CD4-positive, alpha-beta memory T cell (primary cell): Measurements from ENCODE around the gene TP53BP2. TPM values are rescaled to one million over a fixed set of nuclear protein-coding genes. Genes with fewer than 3 reads are reported as not detected.

Source experiments
- CTCF ChIA-PET: fragments of 350-600 bp; sonication (Branson Sonifier 250); formaldehyde crosslinking; loops from one replicate; lab custom pipeline; 2021; ENCODE audit warnings: inconsistent platforms; ENCODE audit not compliant: partially characterized antibody; lab: Charles Lee
- POLR2A ChIA-PET: fragments of 350-600 bp; sonication (Branson Sonifier 250); formaldehyde crosslinking; loops from one replicate; lab custom pipeline; 2021; ENCODE audit not compliant: partially characterized antibody; lab: Charles Lee
- DNase-seq, 5 donors: peaks; one replicate each; pipeline versions ENCODE4 v3.0.0 to v3.0.0-alpha.2; 2020 to 2022; ENCODE audit warnings: mixed read lengths in 1 of 5
- H3K27ac ChIP-seq: one replicate; pipeline ENCODE4 v1.7.0; 2013; ENCODE audit warnings: low read depth, low read length
- H3K27me3 ChIP-seq: 2 replicates; pipeline ENCODE4 v1.7.0; 2013; ENCODE audit warnings: mild to moderate bottlenecking, low read length, moderate library complexity; ENCODE audit not compliant: insufficient read depth
- H3K36me3 ChIP-seq: 2 replicates; pipeline ENCODE4 v1.7.0; 2013; ENCODE audit warnings: mild to moderate bottlenecking, low read length, moderate library complexity; ENCODE audit not compliant: insufficient read depth
- H3K4me1 ChIP-seq: 2 replicates; pipeline ENCODE4 v1.7.0; 2013; ENCODE audit warnings: mild to moderate bottlenecking, low read length, moderate library complexity; ENCODE audit not compliant: insufficient read depth
- H3K4me3 ChIP-seq, 2 donors: one replicate each; pipeline ENCODE4 v1.7.0; 2013; ENCODE audit warnings: low read length in 2 of 2, mild to moderate bottlenecking in 1 of 2
- H3K9me3 ChIP-seq, 2 donors: one replicate each; pipeline ENCODE4 v1.7.0; 2013; ENCODE audit warnings: low read length in 2 of 2, control low read depth in 1 of 2; ENCODE audit not compliant: control insufficient read depth in 1 of 2
- H3K27ac Mint-ChIP-seq, 7 donors: one replicate each; pipeline ENCODE4 v1.8.0; 2020 to 2021; ENCODE audit warnings: mixed read lengths in 7 of 7, mild to moderate bottlenecking in 6 of 7, inconsistent platforms in 3 of 7, moderate library complexity in 3 of 7
- H3K27me3 Mint-ChIP-seq, 2 donors: one replicate each; pipeline ENCODE4 v1.8.0; 2020 to 2021; ENCODE audit warnings: mixed read lengths in 2 of 2
- H3K36me3 Mint-ChIP-seq, 2 donors: one replicate each; pipeline ENCODE4 v1.8.0; 2020 to 2021; ENCODE audit warnings: mixed read lengths in 2 of 2, inconsistent platforms in 1 of 2, mild to moderate bottlenecking in 1 of 2
- H3K4me1 Mint-ChIP-seq, 4 donors: one replicate each; pipeline ENCODE4 v1.8.0; 2020 to 2021; ENCODE audit warnings: mixed read lengths in 4 of 4, mild to moderate bottlenecking in 1 of 4
- H3K4me3 Mint-ChIP-seq, 8 donors: one replicate each; pipeline ENCODE4 v1.8.0; 2020 to 2021; ENCODE audit warnings: mixed read lengths in 8 of 8, mild to moderate bottlenecking in 7 of 8, moderate library complexity in 6 of 8, inconsistent platforms in 3 of 8
- H3K9me3 Mint-ChIP-seq, 8 donors: one replicate each; pipeline ENCODE4 v1.8.0; 2020 to 2021; ENCODE audit warnings: mixed read lengths in 8 of 8, mild to moderate bottlenecking in 5 of 8, inconsistent platforms in 3 of 8, moderate library complexity in 1 of 8
- intact Hi-C: fragments of 100-400 bp; cut with micrococcal nuclease; formaldehyde crosslinking; loops from one replicate; pipeline ENCODE4 v1.15.1; 2023
- polyA plus RNA-seq, 2 donors: library from polyadenylated mRNA; unstranded; fragments of 300-500 nt; fragmentation: Illumina TruSeq; gene quantifications; one replicate each; pipeline ENCODE4 v1.2.3, GENCODE V29; 2021
- total RNA-seq, 2 experiments: library from RNA; stranded (reverse); gene quantifications; one replicate each; pipeline ENCODE4 v1.2.3, GENCODE V29; 2021

TP53BP2 gene
- total and polyA plus RNA-seq, 4 experiments from 2014 or later: 8.5 to 49.8 (median 33.8) TPM

GRCh38 chr1:223853275-223853674, 7.5 kb upstream of the TP53BP2 start:
- intact Hi-C loops: no loop called here
- H3K36me3 Mint-ChIP-seq: no peaks in the 10 kb centered on the region
- Histone ChIP-seq H3K4me1 (no peaks in the 10 kb centered on the region), H3K27me3 (no peaks in the 10 kb centered on the region), H3K4me3 (no peak overlapping the region), H3K9me3 (no peaks in the 10 kb centered on the region), H3K36me3 (no peaks in the 10 kb centered on the region), H3K27ac (no peak overlapping the region)
- no peaks in the 10 kb centered on the region for H3K9me3 Mint-ChIP-seq
- peaks cover 0 to 7% (median 5%) of the 10 kb centered on the region in 4 donors for H3K4me1 Mint-ChIP-seq
- ChIA-PET POLR2A (no interaction called here), CTCF (no interaction called here)
- peaks cover 0 to 5% of the 10 kb centered on the region in 2 donors for H3K27me3 Mint-ChIP-seq
- no peak overlapping the region for H3K4me3 Mint-ChIP-seq
- DNase-seq: no peak
- no peak overlapping the region for H3K27ac Mint-ChIP-seq

DNA sequence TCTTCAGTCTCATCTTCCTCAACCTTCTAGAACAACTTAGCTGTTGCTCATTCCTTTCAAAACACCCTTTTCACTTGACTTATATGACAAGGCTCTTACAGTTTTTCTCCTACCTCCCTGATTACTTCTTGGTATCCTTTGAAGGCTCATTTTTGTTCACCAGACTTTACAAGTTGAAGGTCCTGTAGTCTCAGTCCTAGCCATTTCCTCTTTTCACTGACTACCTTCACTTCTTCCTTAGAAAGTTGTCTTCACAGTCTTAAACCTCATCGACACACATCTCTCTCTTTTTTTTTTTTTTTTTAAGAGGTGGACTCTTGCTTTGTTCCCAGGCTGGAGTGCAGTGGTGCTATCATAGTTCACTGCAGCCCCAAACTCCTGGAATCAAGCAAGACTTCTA, 6.6 kb upstream of the TP53BP2 start:
- Mint-ChIP-seq H3K9me3 (no peaks in the 10 kb centered on the region), H3K27ac (no peak overlapping the region), H3K4me1 (peaks cover 9 to 14% (median 12%) of the 10 kb centered on the region in 4 donors), H3K27me3 (peaks cover 0 to 5% of the 10 kb centered on the region in 2 donors), H3K4me3 (no peak overlapping the region), H3K36me3 (no peaks in the 10 kb centered on the region)
- no peak overlapping the region for H3K27ac ChIP-seq
- intact Hi-C loops: no loop called here
- POLR2A ChIA-PET: no interaction called here
- H3K4me3 ChIP-seq: no peak overlapping the region
- H3K27me3 ChIP-seq: no peaks in the 10 kb centered on the region
- no peaks in the 10 kb centered on the region for H3K9me3 ChIP-seq
- H3K36me3 ChIP-seq: no peaks in the 10 kb centered on the region
- no peak for DNase-seq
- peaks cover 7% of the 10 kb centered on the region for H3K4me1 ChIP-seq
- CTCF ChIA-PET: no interaction called here

DNA sequence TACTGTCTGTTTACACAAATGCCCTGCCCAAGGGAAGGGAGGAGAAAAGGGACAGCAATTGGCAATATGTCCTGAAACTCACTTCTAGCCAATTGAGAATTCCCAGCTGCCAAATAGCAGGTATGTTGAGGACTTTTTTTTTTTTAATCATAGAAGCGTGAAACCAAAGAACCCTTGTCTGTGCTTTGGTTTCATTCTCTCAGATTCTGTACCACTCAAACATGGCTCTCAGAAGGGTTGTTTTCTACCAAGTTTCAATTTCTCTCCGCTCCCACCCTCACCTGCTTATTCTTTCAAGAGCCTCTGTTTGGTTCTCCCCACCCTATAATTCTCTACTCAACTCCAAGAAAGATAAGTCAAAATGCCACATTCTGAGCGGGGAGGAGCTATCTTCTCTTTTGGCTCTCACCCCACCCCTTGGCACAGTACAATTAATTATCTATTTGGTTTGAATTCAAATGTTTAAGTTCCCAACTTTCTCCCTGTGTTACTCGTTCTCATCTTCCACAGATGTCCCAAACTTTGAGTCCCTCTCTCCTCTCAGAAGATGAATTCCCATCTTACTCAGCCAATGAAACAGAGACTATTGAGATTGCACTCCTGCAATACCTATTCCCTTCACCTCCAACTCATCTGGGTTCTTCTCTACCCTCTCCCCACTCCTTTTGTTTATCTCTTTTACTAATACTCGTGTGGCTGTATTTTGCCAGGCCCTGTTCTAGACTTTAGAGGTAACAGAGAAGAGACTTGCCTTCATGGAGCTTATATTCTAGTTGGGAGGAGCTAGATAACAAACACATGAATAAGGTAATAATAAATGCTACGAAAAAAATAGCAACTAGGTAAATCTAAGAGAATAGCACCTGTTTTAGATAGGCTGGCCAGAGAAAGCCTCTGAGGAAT, 3.9 kb upstream of the TP53BP2 start:
- H3K36me3 Mint-ChIP-seq: peaks cover 0 to 9% of the 10 kb centered on the region in 2 donors
- ChIA-PET POLR2A (interaction anchor here (1.1 kb wide), 1 partner anchor 11 kb away, joined by 4 read pairs; no protein-coding TSS in a partner anchor), CTCF (interaction anchor here (1.2 kb wide), 1 partner anchor 38 kb away, joined by 3 read pairs; no protein-coding TSS in a partner anchor)
- Histone ChIP-seq H3K27ac (no peak overlapping the region), H3K4me3 (no peak overlapping the region), H3K27me3 (no peaks in the 10 kb centered on the region), H3K36me3 (no peaks in the 10 kb centered on the region), H3K4me1 (peaks cover 20% of the 10 kb centered on the region), H3K9me3 (no peaks in the 10 kb centered on the region)
- no peak for DNase-seq
- H3K27me3 Mint-ChIP-seq: peaks cover 0 to 5% of the 10 kb centered on the region in 2 donors
- H3K4me1 Mint-ChIP-seq: peaks cover 17 to 30% (median 19%) of the 10 kb centered on the region in 4 donors
- intact Hi-C loops: loop anchor here (5.0 to 10.0 kb wide), 2 partner anchors 137 to 335 kb away; partner anchors contain the start of genes CAPN2 and DEGS1
- no peaks in the 10 kb centered on the region for H3K9me3 Mint-ChIP-seq
- peak overlapping the region in 2 of 8 donors; percentile 11 to 53 for H3K4me3 Mint-ChIP-seq
- peak overlapping the region in 3 of 7 donors; percentile 43 to 66 (median 52) for H3K27ac Mint-ChIP-seq

- peaks cover 24 to 41% (median 27%) of the 10 kb centered on the region in 4 donors for H3K4me1 Mint-ChIP-seq
Observed at GRCh38 chr1:223848536-223848935, 2.8 kb upstream of the TP53BP2 start.

DNA sequence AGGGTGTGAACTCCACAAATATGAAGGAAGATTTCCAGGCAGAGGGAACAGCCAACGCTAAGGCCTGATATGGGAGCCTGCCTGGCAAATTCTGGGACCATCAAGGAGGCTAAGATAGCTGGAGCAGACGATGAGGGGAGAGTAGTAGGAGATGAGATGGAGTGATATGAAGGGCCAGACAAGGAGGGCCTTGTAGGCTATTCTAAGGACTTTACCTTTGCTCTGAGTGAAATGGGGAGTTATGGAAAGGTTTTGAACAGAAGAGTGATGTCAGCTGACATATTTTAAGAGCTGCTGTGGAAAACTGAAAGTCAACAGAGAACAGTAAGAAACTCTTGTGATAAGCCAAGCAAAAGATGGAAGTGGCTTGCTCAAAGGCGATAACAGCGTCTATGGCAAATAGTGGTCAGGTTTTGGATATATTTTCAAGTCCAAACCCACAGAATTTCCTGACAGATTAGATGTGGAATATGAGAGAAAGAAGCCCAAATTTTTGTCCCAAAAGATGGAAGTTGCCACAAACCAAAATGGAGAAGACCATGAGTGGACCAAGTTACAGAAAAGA, 2.1 kb upstream of the TP53BP2 start:
- ChIA-PET CTCF (interaction anchor here (0.8 to 1.4 kb wide), 2 partner anchors 11 to 723 kb away, joined by 3 to 4 read pairs; no protein-coding TSS in a partner anchor), POLR2A (interaction anchor here (4.4 kb wide), 1 partner anchor 15 kb away, joined by 36 read pairs; no protein-coding TSS in a partner anchor)
- Histone ChIP-seq H3K4me1 (peaks cover 37% of the 10 kb centered on the region), H3K27me3 (no peaks in the 10 kb centered on the region), H3K9me3 (no peaks in the 10 kb centered on the region), H3K36me3 (no peaks in the 10 kb centered on the region), H3K27ac (no peak overlapping the region), H3K4me3 (no peak overlapping the region)
- Mint-ChIP-seq H3K9me3 (no peaks in the 10 kb centered on the region), H3K27me3 (peaks cover 0 to 1% of the 10 kb centered on the region in 2 donors), H3K4me3 (peak overlapping the region in 6 of 8 donors; percentile 12 to 53 (median 34)), H3K36me3 (peaks cover 0 to 14% of the 10 kb centered on the region in 2 donors), H3K4me1 (peaks cover 25 to 46% (median 30%) of the 10 kb centered on the region in 4 donors), H3K27ac (peak overlapping the region; percentile 30 to 100 (median 75))
- no peak for DNase-seq
- intact Hi-C loops: loop anchor here (5.0 to 10.0 kb wide), 2 partner anchors 136 to 337 kb away; partner anchors contain the start of genes CAPN2 and DEGS1

More at GRCh38 chr1:223848536-223848935, 2.8 kb upstream of the TP53BP2 start:
- H3K27me3 Mint-ChIP-seq: peaks cover 0 to 2% of the 10 kb centered on the region in 2 donors
- peak overlapping the region in 3 of 8 donors; percentile 15 to 16 (median 15) for H3K4me3 Mint-ChIP-seq
- Histone ChIP-seq H3K36me3 (no peaks in the 10 kb centered on the region), H3K4me3 (no peak overlapping the region), H3K9me3 (no peaks in the 10 kb centered on the region), H3K27ac (no peak overlapping the region), H3K4me1 (peaks cover 31% of the 10 kb centered on the region), H3K27me3 (no peaks in the 10 kb centered on the region)
- ChIA-PET POLR2A (no interaction called here), CTCF (interaction anchor here (1.2 kb wide), 1 partner anchor 37 kb away, joined by 3 read pairs; no protein-coding TSS in a partner anchor)
- no peak for DNase-seq
- H3K27ac Mint-ChIP-seq: peak overlapping the region in 1 of 7 donors; percentile 55
- H3K9me3 Mint-ChIP-seq: no peaks in the 10 kb centered on the region
- H3K36me3 Mint-ChIP-seq: peaks cover 0 to 14% of the 10 kb centered on the region in 2 donors
- intact Hi-C loops: loop anchor here (5.0 to 10.0 kb wide), 2 partner anchors 136 to 336 kb away; partner anchors contain the start of genes CAPN2 and DEGS1

DNA sequence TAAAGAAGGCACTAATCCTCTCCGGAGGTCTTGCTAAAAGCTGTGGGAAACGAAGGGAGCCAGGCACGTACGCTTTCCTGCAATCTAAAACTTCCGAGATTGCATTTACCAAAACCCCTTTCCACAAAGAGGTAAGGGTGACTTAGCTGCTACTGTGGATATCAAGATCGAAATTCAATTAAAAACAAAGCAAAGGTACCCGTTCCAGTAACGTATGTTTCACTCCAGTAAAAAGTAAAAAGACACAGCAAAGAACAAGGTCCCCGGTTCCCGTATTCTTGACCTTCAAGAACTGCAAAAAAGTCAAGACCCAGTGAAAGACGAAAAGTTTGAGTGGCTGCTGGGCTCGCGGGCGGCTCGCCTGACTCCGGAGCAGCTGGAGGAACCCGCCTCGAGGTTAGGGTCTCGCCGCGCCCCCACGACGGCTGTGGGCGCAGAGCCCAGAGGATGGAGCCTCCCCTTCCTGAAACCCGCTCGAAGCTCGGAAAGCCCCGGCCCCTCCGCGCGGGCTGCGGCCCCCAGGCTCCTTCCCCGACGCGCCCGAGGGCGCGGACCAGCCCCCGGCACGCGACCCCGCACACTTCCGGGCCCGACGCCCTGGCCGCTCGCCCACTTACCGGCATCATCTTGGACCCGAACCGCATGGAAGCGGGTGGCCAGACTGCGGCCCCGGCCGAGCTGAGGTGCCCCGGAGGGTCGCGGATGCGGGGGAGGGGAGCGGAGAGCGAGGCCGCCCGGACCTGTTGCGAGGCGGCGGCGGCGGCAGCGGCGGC, 524 bp downstream of the TP53BP2 start:
- Mint-ChIP-seq H3K4me3 (peak overlapping the region; percentile 94 to 98 (median 95)), H3K4me1 (peaks cover 34 to 57% (median 40%) of the 10 kb centered on the region in 4 donors), H3K27me3 (no peaks in the 10 kb centered on the region), H3K36me3 (peaks cover 0 to 14% of the 10 kb centered on the region in 2 donors), H3K9me3 (no peaks in the 10 kb centered on the region), H3K27ac (peak overlapping the region; percentile 97 to 100 (median 98))
- Histone ChIP-seq H3K27ac (peak overlapping the region; percentile 98), H3K4me3 (peak overlapping the region; percentile 74 to 76), H3K27me3 (no peaks in the 10 kb centered on the region), H3K9me3 (no peaks in the 10 kb centered on the region), H3K4me1 (peaks cover 52% of the 10 kb centered on the region), H3K36me3 (no peaks in the 10 kb centered on the region)
- ChIA-PET POLR2A (interaction anchor here (0.6 to 4.4 kb wide), 22 partner anchors 9 to 1132 kb away, joined by 3 to 39 read pairs (median 7); partner anchors contain the start of genes AIDA, BROX, CAPN2 and FBXO28), CTCF (interaction anchor here (0.6 to 3.4 kb wide), 9 partner anchors 9 to 99 kb away, joined by 3 to 27 read pairs (median 9); no protein-coding TSS in a partner anchor)
- intact Hi-C loops: loop anchor here (1.0 to 10.0 kb wide), 4 partner anchors 13 to 340 kb away; partner anchors contain the start of genes CAPN2 and DEGS1
- peak; percentile 65 to 83 (median 73) for DNase-seq
